Neural cell (in vitro differentiated cells): ENCODE measurements around the gene ACOD1. TPM values are rescaled to one million over a fixed set of nuclear protein-coding genes. Genes with fewer than 3 reads are reported as not detected.

ENCODE experiments used
- H2AFZ ChIP-seq: fragments of 200-600, 300-800 bp; sonication (generic), shearing (Covaris generic); 2 replicates; pipeline ENCODE4 v1.6.0; 2014; ENCODE audit warnings: low read depth, mild to moderate bottlenecking, antibody characterized with exemption, low read length, moderate library complexity
- H3F3A ChIP-seq: fragments of 200-600 bp; shearing (Covaris generic); 2 replicates; pipeline ENCODE4 v1.6.1; 2016; ENCODE audit warnings: mild to moderate bottlenecking, moderate library complexity, mixed read lengths, antibody characterized with exemption, low read length; ENCODE audit not compliant: insufficient read depth, poor library complexity, severe bottlenecking
- H3K27ac ChIP-seq: fragments of 200-600, 300-800 bp; sonication (generic), shearing (Covaris generic); 2 replicates; pipeline ENCODE4 v1.5.1; 2014; ENCODE audit warnings: mild to moderate bottlenecking, low read length, moderate library complexity
- H3K27me3 ChIP-seq: fragments of 300-800, 200-600 bp; sonication (generic), shearing (Covaris generic); 2 replicates; pipeline ENCODE4 v1.6.0; 2014; ENCODE audit warnings: mild to moderate bottlenecking, low read depth, low read length, moderate library complexity; ENCODE audit not compliant: insufficient read depth
- H3K36me3 ChIP-seq: fragments of 300-800, 200-600 bp; sonication (generic), shearing (Covaris generic); 2 replicates; pipeline ENCODE4 v1.5.1; 2014; ENCODE audit warnings: mild to moderate bottlenecking, antibody characterized with exemption, low read length, moderate library complexity; ENCODE audit not compliant: insufficient read depth
- H3K4me2 ChIP-seq: fragments of 300-800, 200-600 bp; sonication (generic), shearing (Covaris generic); 2 replicates; pipeline ENCODE4 v1.6.0; 2014; ENCODE audit warnings: mild to moderate bottlenecking, low read length
- H3K4me3 ChIP-seq: fragments of 300-800, 200-600 bp; sonication (generic), shearing (Covaris generic); 2 replicates; pipeline ENCODE4 v1.5.1; 2014; ENCODE audit warnings: mild to moderate bottlenecking, low read length, moderate library complexity
- H3K79me2 ChIP-seq: fragments of 200-600 bp; shearing (Covaris generic); replicated peaks from 2 replicates; pipeline ENCODE4 v1.6.0; 2014; ENCODE audit warnings: mild to moderate bottlenecking, low read length, moderate library complexity; ENCODE audit not compliant: insufficient read depth
- H3K9ac ChIP-seq: fragments of 300-800, 200-600 bp; sonication (generic), shearing (Covaris generic); 2 replicates; pipeline ENCODE4 v1.6.1; 2016; ENCODE audit warnings: mild to moderate bottlenecking, low read length, mixed read lengths
- H3K9me2 ChIP-seq: fragments of 200-600 bp; shearing (Covaris generic); 2 replicates; pipeline ENCODE4 v1.6.1; 2016; ENCODE audit warnings: mild to moderate bottlenecking, low read length, mixed read lengths; ENCODE audit not compliant: insufficient read depth
- H3K9me3 ChIP-seq: fragments of 200-600, 300-800 bp; sonication (generic), shearing (Covaris generic); 2 replicates; pipeline ENCODE4 v1.6.1; 2016; ENCODE audit warnings: mild to moderate bottlenecking, mixed run types, low read length, moderate library complexity, mixed read lengths
- H4K20me1 ChIP-seq: fragments of 200-600 bp; shearing (Covaris generic); 2 replicates; pipeline ENCODE4 v1.6.1; 2016; ENCODE audit warnings: mild to moderate bottlenecking, mixed run types; ENCODE audit not compliant: insufficient read depth
- CTCF ChIP-seq: fragments of 450-650 bp; IDR thresholded peaks from 2 replicates; pipeline ENCODE4 v1.5.1; 2014; ENCODE audit warnings: antibody characterized with exemption, mild to moderate bottlenecking, moderate library complexity; ENCODE audit not compliant: poor library complexity, severe bottlenecking
- EP300 ChIP-seq: fragments of 450-650 bp; conservative IDR thresholded peaks from 2 replicates; pipeline ENCODE4 v1.6.1; 2014; ENCODE audit warnings: antibody characterized with exemption, mild to moderate bottlenecking, moderate library complexity; ENCODE audit not compliant: poor library complexity, severe bottlenecking
- EZH2 ChIP-seq: fragments of 200-600, 300-800 bp; shearing (Covaris generic), sonication (generic); IDR thresholded peaks from 2 replicates; pipeline ENCODE4 v1.6.1; 2014; ENCODE audit warnings: antibody characterized with exemption, low read length, borderline replicate concordance, mild to moderate bottlenecking; ENCODE audit not compliant: insufficient read depth, poor library complexity, severe bottlenecking
- MXI1 ChIP-seq: fragments of 450-650 bp; conservative IDR thresholded peaks from 2 replicates; pipeline ENCODE4 v1.6.1; 2014; ENCODE audit warnings: antibody characterized with exemption, mild to moderate bottlenecking; ENCODE audit not compliant: poor library complexity, severe bottlenecking
- POLR2AphosphoS5 ChIP-seq: IDR thresholded peaks from 2 replicates; pipeline ENCODE4 v1.6.1; 2012
- RAD21 ChIP-seq: fragments of 450-650 bp; conservative IDR thresholded peaks from 2 replicates; pipeline ENCODE4 v1.6.1; 2014; ENCODE audit warnings: antibody characterized with exemption, mild to moderate bottlenecking, moderate library complexity
- REST ChIP-seq: IDR thresholded peaks from 2 replicates; pipeline ENCODE4 v1.6.1; 2012; ENCODE audit warnings: borderline replicate concordance
- SMC3 ChIP-seq: fragments of 450-650 bp; conservative IDR thresholded peaks from 2 replicates; pipeline ENCODE4 v1.6.1; 2014; ENCODE audit warnings: antibody characterized with exemption, mild to moderate bottlenecking, moderate library complexity; ENCODE audit not compliant: poor library complexity
- TAF1 ChIP-seq: IDR thresholded peaks from 2 replicates; pipeline ENCODE4 v1.6.1; 2012; ENCODE audit warnings: low read depth
- polyA plus RNA-seq: library from polyadenylated mRNA; depleted of rRNA; stranded (reverse); fragments of >200 nt; gene quantifications from 2 replicates; pipeline ENCODE4 v1.2.3, GENCODE V29; 2014

The ACOD1 gene
- polyA plus RNA-seq, 1 donor from 2014 or later = not detected

GRCh38 chr13:77002590-77003190 lies 54.4 kb downstream of the ACOD1 start:
- Histone ChIP-seq H3K36me3 (peaks cover 5% of the 10 kb centered on the region), H3K27me3 (no peaks in the 10 kb centered on the region), H3K27ac (no peak overlapping the region), H3K4me3 (no peak overlapping the region), H2AFZ (no peak overlapping the region), H3K4me2 (no peak overlapping the region), H3K9ac (no peak overlapping the region), H3K9me3 (no peaks in the 10 kb centered on the region), H3F3A (no peaks in the 10 kb centered on the region), H3K79me2 (peaks cover 9% of the 10 kb centered on the region), H3K9me2 (no peaks in the 10 kb centered on the region), H4K20me1 (no peaks in the 10 kb centered on the region)
- TF ChIP-seq MXI1 = no peak
- TF ChIP-seq EP300 = no peak
- TF ChIP-seq TAF1 = no peak
- TF ChIP-seq REST = no peak
- TF ChIP-seq EZH2 = no peak
- peak; percentile 66 for TF ChIP-seq CTCF
- peak; percentile 45 for TF ChIP-seq SMC3
- no peak for TF ChIP-seq POLR2AphosphoS5
- peak; percentile 47 for TF ChIP-seq RAD21

Other genes with a start within 250 kb of the ACOD1 start
- gene KCTD12, start 62.1 kb upstream of the ACOD1 start, polyA plus RNA-seq = 2.7 and 3.0 TPM in 2 replicates
- 25.9 and 28.5 TPM in 2 replicates for gene CLN5, start 43.6 kb downstream of the ACOD1 start, polyA plus RNA-seq
- gene FBXL3, start 78.6 kb downstream of the ACOD1 start, polyA plus RNA-seq = 42.0 and 44.1 TPM in 2 replicates